NK-92 treated with Interleukin-12 subunit alpha and Interleukin-12 subunit beta, amount 100 ng/mL, for 24 hours (cell line): ENCODE data around the gene ARHGAP22.

Experiments used
- DNase-seq: peaks from one replicate; lab custom pipeline; 2025; lab: John Stamatoyannopoulos, UW

ARHGAP22 gene

DNA sequence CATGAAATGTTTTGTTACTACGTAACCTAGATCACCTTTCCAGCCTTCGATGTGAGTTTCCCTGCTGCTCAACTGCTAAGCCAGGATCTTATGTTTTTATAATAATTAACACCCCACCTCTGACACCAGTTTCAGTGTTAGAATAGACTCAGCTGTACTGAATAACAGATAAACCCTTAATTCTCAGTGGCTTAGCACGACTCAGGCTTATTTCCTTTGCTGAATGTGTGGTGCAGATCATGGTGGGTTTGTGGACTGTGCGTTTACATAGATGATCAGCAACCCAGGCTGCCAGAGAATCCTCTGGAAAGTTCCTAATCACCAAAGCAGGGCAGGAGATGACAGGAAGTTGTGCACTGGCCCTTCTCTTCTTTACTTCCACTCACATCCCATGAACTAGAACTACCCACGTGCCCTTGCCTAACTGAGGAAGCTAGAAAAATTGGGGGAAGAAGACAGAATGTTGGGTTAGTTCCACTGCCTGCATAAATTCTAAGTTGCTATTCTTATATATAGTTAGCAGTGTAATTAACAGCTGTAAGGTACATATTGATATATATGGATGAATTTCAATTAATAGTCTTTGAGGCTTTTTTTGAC lies 186.6 kb downstream of the ARHGAP22 start:
- DNase-seq: no peak

- DNase-seq: no peak
These were observed 187.5 kb downstream of the ARHGAP22 start for GRCh38 chr10:48417374-48417773.

GRCh38 chr10:48416584-48417232 lies 188.2 kb downstream of the ARHGAP22 start:
- no peak for DNase-seq

GRCh38 chr10:48414778-48415177 lies 190.1 kb downstream of the ARHGAP22 start:
- DNase-seq: no peak

DNA sequence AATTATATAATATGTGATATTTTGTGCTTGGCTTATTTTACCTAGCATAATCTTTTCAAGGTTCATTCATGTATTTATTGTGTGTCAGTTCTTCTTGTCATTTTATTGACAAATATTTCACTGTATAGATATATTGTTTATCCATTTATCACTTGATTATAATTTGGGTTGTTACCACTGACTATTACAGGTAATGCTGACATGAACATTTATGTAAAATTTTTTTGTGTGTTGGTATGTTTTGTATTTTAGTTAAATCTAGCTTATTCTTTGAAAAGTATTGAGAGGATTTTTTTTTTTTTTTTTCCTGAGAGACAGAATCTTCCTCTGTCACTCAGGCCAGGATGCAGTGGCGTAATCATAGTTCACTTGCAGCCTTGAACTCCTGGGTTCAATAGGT lies 190.7 kb downstream of the ARHGAP22 start:
- no peak for DNase-seq

GRCh38 chr10:48412933-48413332 lies 191.9 kb downstream of the ARHGAP22 start:
- DNase-seq: no peak

DNA sequence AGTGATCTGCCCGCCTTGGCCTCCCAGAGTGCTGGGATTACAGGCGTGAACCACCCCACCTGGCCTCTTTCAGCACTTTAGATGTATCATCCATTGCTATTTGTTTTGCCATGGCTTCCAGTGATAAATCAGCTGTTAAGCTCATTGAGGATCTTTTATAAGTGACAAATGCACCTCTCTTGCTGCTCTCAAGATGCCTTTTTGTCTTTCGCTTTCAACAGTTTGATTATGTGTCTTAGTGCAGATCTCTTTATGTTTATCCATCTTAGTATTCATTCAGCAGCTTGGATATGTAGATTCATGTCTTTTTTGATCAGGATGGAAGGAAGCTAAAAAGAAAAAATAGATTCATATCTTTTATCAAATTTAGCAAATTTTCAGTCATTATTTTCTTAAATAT lies 192.8 kb downstream of the ARHGAP22 start:
- DNase-seq: no peak

DNA sequence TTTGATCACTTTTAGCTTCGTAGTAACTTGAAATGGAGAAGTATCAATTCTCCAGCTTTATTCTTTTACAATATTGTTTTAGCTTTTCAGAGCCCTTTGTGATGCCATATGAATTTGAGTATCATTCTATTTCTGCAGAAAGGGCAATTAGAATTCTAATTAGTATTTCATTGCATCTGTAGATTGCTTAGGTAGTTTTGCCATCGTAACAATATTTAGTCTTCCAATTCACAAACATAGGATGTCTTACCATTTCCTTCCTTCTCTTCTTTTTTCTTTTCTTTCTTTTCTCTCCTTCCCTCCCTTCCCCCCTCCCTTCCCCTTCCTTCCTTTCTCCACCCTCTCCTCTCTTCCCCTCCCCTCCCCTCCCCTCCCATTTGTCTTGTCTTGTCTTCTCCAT lies 193.4 kb downstream of the ARHGAP22 start:
- DNase-seq: no peak

- no peak for DNase-seq
These were observed 194.4 kb downstream of the ARHGAP22 start for GRCh38 chr10:48410503-48410902.

GRCh38 chr10:48406658-48407057 lies 198.2 kb downstream of the ARHGAP22 start:
- DNase-seq: no peak

DNA sequence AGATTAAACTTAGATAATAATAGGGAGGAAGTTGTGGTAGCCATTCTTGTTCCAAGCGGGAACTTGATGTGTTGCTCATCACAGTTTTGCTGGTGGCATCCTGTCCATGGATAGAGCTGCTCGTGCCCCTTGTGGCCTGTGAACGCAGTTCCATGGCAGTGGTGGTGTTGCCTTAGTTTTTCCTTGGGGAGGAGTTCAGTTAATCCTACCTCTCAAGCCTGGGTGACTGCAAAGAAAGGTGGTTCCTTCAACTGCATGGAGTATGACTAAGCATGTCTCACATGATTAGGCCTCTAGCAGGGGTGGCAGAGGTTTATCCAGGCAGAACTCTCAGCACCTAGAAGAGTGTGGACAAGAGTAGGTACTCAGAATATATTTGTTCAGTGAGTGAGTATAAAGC lies 198.7 kb downstream of the ARHGAP22 start:
- DNase-seq: no peak

- DNase-seq: no peak
These were observed 200.2 kb downstream of the ARHGAP22 start for GRCh38 chr10:48404646-48405045.

- DNase-seq: no peak
These were observed 204.0 kb downstream of the ARHGAP22 start for GRCh38 chr10:48400850-48401220.

DNA sequence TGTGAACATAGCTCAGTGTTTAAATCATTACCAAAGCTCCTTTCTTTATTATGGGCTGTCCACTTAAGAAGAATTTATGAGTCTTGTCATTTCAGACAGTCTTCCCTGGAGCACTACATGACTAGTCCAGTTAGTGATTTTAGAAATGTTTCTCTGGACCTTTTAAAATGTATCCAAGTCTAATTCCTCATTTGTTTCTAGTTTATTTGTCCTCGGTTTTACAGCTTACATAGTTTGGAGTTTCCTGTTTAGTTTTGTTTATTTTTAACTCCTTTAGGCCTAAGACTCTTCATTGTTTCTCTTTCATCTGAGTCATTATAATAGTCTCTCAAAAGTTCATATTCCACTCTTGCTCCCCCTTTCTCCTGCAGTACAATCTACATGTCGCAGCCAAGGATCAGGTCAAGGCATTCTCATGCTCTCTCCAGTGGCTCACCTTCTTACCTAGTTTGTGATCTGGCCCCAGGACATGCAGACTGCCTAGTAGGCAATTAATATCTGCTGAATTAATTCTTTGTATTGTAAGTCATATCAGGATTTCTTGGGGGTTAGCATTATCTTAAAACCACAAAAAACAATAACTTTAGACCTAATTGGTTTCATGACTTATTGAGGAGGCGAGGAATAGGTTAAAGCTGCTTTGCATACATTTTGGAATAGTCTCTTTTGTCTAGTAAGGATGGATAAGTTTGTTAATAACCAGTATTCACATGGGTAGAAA lies 204.6 kb downstream of the ARHGAP22 start:
- no peak for DNase-seq

DNA sequence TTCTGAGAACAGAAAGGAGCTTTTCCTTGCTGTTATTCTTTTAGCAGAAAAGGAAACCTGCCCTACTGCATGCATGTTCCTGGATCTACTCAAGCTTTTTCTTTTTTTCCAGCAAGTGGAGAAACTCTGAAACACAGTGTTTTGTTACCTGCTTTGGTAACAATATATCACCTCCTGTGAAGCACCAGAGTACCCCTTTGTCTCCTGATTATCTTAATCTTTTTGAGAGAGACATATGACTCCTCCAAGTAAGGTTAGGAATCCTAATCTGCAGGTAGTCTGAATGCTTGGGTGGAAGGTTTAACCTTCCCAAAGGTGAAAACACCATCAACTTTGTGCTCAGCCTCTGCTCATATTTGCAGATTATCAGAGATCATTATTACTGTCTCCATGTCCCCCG lies 205.3 kb downstream of the ARHGAP22 start:
- DNase-seq: no peak

- no peak for DNase-seq
These were observed 205.8 kb downstream of the ARHGAP22 start for GRCh38 chr10:48399056-48399541.

GRCh38 chr10:48398261-48398660 lies 206.6 kb downstream of the ARHGAP22 start:
- DNase-seq: no peak
